Thyroid gland (tissue), 4 donors: Measurements from ENCODE around the gene CASP8. TPM values are rescaled to one million over a fixed set of nuclear protein-coding genes. Genes with fewer than 3 reads are reported as not detected.
"Not testable (repeated sequence)": the region's sequence is repeated elsewhere in the genome, so short reads cannot be mapped to it uniquely, and the experiment has no call there.

Experiments
- DNase-seq, 2 donors: peaks; one replicate each; pipeline ENCODE4 v3.0.0-alpha.2; 2019
- H3K27ac ChIP-seq, 3 donors: fragments of 200-600 bp; sonication (generic); 1 replicate in 2 of 3; 2 replicates in 1 of 3; pipeline ENCODE4 v1.5.1; 2016 to 2019; ENCODE audit warnings: mild to moderate bottlenecking in 1 of 3, moderate library complexity in 1 of 3
- H3K27me3 ChIP-seq: fragments of 200-600 bp; sonication (generic); one replicate; pipeline ENCODE4 v1.5.1; 2019
- H3K36me3 ChIP-seq, 2 donors: fragments of 200-600 bp; sonication (generic); one replicate each; pipeline ENCODE4 v1.5.1; 2016 to 2019
- H3K4me1 ChIP-seq, 2 donors: fragments of 200-600 bp; sonication (generic); one replicate each; pipeline ENCODE4 v1.5.1; 2017 to 2019
- H3K4me3 ChIP-seq, 3 donors: fragments of 200-600 bp; sonication (generic); replicated peaks in 1 of 3; 1 replicate in 2 of 3; 2 replicates in 1 of 3; pipeline ENCODE4 v1.5.1; 2016; ENCODE audit warnings: mild to moderate bottlenecking in 1 of 3
- H3K9me3 ChIP-seq: fragments of 200-600 bp; sonication (generic); one replicate; pipeline ENCODE4 v1.5.1; 2017
- CTCF ChIP-seq, 6 experiments: fragments of 200-600 bp in 3 of 6; fragments of 450-650 bp in 3 of 6; sonication (generic) in 3 of 6; IDR thresholded peaks; one replicate each; pipeline ENCODE4 v1.5.1; 2016 to 2019; ENCODE audit warnings: antibody characterized with exemption in 6 of 6, mild to moderate bottlenecking in 2 of 6, inconsistent platforms in 1 of 6, moderate library complexity in 1 of 6
- POLR2A ChIP-seq, 2 donors: fragments of 450-650 bp; IDR thresholded peaks; one replicate each; pipeline ENCODE4 v1.6.1; 2017; ENCODE audit warnings: antibody characterized with exemption in 2 of 2, mild to moderate bottlenecking in 2 of 2, moderate library complexity in 1 of 2
- WGBS, 2 donors: methylation state at CpG; one replicate each; pipeline ENCODE4 v1.1.5; 2017; 5-methylcytosine and 5-hydroxymethylcytosine counted together
- intact Hi-C: fragments of 100-400 bp; cut with DNase I; formaldehyde crosslinking; loops from one replicate; pipeline ENCODE4 v1.15.1; 2023
- total RNA-seq, 4 donors: library from RNA; depleted of rRNA; stranded (reverse); fragments of >200 nt; gene quantifications; one replicate each; pipeline ENCODE4 v1.2.3, GENCODE V29; 2016

The CASP8 gene
- total RNA-seq, 4 donors from 2014 or later: 8.7 to 14.1 (median 9.6) TPM

DNA sequence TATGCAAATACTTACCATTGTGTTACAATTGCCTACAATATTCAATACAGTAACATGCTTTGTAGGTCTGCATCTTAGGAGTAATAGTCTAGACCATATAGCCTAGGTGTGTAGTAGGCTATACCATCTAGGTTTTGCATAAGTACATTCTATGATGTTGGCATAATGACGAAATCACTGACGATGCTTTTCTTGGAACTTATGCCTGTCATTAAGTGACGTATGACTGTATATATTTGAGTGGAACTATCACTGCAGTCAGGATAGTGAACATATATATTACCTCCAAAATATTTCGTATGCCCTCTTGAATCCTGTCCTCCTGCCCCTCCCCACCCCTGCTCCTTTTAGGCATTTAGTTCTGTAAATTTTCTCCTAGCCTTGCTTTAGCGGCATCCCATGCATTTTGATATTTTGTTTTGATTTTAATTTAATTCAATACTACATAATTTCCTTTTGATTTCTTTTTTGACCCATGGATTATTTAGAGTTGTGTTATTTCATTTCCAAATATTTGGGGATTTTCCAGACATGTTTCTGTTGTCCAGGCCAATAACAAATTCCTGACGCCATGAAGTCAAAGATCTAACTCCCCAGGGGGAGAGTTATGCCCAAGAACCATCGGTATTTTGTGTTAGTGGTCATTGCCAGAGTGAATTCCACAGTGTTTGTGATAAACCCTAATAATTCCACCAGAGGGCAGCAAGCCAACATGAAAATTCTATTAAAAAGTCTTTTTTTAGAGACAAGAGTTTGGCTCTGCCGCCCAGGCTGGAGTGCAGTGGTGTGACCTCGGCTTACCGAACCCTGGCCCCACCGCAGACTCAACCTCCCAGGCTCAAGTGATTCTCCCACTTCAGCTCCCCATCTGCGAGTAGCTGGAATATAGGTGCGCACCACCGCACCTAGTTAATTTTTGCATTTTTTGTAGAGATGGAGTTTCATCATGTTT is 24.2 kb upstream of the CASP8 start:
- intact Hi-C loops: loop anchor here (5.0 to 10.0 kb wide), 3 partner anchors 126 to 381 kb away; partner anchors contain the start of genes STRADB and TRAK2
- Histone ChIP-seq H3K4me1 (peaks cover 8 to 12% of the 10 kb centered on the region in 2 donors), H3K4me3 (no peak overlapping the region), H3K9me3 (no peaks in the 10 kb centered on the region), H3K36me3 (no peaks in the 10 kb centered on the region), H3K27ac (no peak overlapping the region), H3K27me3 (no peaks in the 10 kb centered on the region)
- WGBS, 2 donors: 29 to 38% methylated on average over 14 of the region's 14 CpGs
- no peak for TF ChIP-seq POLR2A (IDR thresholded peaks at IDR 0.05)
- TF ChIP-seq CTCF (IDR thresholded peaks at IDR 0.05): peak; percentile 10 to 75 (median 68)
- DNase-seq: peak; percentile 57 to 62

GRCh38 chr2:201237486-201238123 is 22.7 kb upstream of the CASP8 start:
- no peak overlapping the region for H3K27ac ChIP-seq
- no peaks in the 10 kb centered on the region for H3K36me3 ChIP-seq
- DNase-seq: no peak
- H3K4me1 ChIP-seq: peaks cover 3 to 7% of the 10 kb centered on the region in 2 donors
- no peak for TF ChIP-seq POLR2A (IDR thresholded peaks at IDR 0.05)
- no peak for TF ChIP-seq CTCF (IDR thresholded peaks at IDR 0.05)
- intact Hi-C loops: loop anchor here (5.0 to 10.0 kb wide), 3 partner anchors 125 to 380 kb away; partner anchors contain the start of genes STRADB and TRAK2
- no peak overlapping the region for H3K4me3 ChIP-seq
- H3K9me3 ChIP-seq: no peaks in the 10 kb centered on the region
- no peaks in the 10 kb centered on the region for H3K27me3 ChIP-seq
- WGBS, 2 donors: 75 to 84% methylated on average over 7 of the region's 7 CpGs

DNA sequence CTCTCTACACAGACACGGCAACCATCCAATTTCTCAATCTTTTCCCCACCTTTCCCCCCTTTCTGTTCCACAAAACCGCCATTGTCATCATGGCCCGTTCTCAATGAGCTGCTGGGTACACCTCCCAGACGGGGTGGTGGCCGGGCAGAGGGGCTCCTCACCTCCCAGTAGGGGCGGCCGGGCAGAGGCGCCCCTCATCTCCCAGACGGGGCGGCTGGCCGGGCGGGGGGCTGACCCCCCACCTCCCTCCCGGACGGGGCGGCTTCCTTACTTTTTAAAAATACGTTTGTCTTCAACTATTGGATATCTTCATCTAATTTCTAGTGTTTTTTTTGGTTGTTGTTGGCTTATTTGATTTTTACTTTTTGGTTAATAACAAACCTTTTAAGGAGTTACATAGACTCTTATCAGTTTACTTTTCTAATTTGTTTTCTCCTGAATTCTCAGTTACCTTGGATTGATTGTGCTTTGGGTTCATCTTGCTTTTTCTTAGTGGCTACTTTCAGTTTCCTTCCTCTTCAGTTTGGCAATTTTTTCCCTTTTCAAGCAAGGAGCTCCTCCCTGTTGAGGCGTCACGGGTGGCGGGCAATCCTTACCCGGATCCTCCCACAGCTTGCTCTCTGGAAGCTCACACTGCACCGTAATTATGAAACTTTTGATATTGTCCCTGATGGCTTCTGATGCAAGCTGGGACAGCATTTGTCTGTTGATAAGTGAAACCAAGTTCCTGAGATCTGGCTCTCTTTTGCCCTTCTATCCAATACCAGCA is 21.0 kb upstream of the CASP8 start:
- H3K36me3 ChIP-seq, H3K9me3 ChIP-seq, H3K4me1 ChIP-seq, H3K4me3 ChIP-seq, H3K27me3 ChIP-seq: not testable (repeated sequence)
- peak; percentile 29 to 31 for DNase-seq
- WGBS, 2 donors: 82 to 87% methylated on average over 21 of the region's 21 CpGs
- peak overlapping the region in 2 of 3 donors; percentile 19 to 65 for H3K27ac ChIP-seq
- intact Hi-C loops: loop anchor here (5.0 to 10.0 kb wide), 3 partner anchors 123 to 378 kb away; partner anchors contain the start of genes STRADB and TRAK2

DNA sequence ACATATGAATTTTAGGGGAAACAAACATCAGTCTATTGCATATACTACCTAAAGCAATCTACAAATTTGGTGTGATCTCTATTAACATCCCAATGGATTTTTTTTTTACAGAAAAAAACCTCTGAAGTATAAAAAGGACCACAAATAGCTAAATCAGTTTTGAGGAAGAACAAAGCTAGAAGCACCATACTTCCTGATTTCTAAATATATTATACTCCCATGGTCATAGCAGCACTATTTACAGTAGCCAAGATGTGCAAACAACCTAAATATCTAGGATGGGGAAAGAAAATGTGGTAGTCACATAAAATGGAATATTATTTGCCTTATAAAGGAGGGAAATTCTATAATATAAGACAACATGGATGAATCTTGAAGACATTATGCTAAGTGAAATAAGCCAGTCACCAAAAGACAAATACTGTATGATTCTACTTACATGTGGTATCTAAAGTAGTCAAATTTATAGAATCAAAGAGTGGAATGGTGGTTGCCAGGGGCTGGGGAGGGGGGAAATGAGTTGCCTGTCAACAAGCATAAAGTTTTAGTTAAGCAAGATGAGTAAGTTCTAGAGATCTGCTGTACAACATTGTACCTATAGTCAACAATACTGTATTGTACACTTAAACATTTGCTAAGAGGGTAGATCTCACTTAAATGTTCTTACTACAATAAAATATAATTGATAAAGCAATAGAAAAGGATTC is 17.6 kb upstream of the CASP8 start:
- H3K36me3 ChIP-seq: no peaks in the 10 kb centered on the region
- no peak for TF ChIP-seq CTCF (IDR thresholded peaks at IDR 0.05)
- no peak for TF ChIP-seq POLR2A (IDR thresholded peaks at IDR 0.05)
- intact Hi-C loops: no loop called here
- H3K4me1 ChIP-seq: peaks cover 0 to 4% of the 10 kb centered on the region in 2 donors
- H3K4me3 ChIP-seq: no peak overlapping the region
- no peak overlapping the region for H3K27ac ChIP-seq
- no peak for DNase-seq
- no peaks in the 10 kb centered on the region for H3K9me3 ChIP-seq
- no peaks in the 10 kb centered on the region for H3K27me3 ChIP-seq

GRCh38 chr2:201244829-201245228 is 15.5 kb upstream of the CASP8 start:
- Histone ChIP-seq H3K4me1 (no peaks in the 10 kb centered on the region), H3K9me3 (no peaks in the 10 kb centered on the region), H3K27me3 (no peaks in the 10 kb centered on the region), H3K4me3 (no peak overlapping the region), H3K36me3 (no peaks in the 10 kb centered on the region), H3K27ac (no peak overlapping the region)
- TF ChIP-seq POLR2A (IDR thresholded peaks at IDR 0.05): no peak
- TF ChIP-seq CTCF (IDR thresholded peaks at IDR 0.05): no peak
- WGBS, 2 donors: 90 to 94% methylated on average over 5 of the region's 5 CpGs
- DNase-seq: no peak
- intact Hi-C loops: no loop called here
